SK-N-SH (cell line): ENCODE results near the gene PDIA6. TPM values are rescaled to one million over a fixed set of nuclear protein-coding genes. Genes with fewer than 3 reads are reported as not detected.

Experiments used
- CTCF ChIA-PET: fragments of 300-600, 350-600 bp; formaldehyde crosslinking; extraction: SDS; loops from one replicate; lab custom pipeline; 2021; lab: Yijun Ruan, JAX
- POLR2A ChIA-PET: fragments of 350-600 bp; sonication (Branson Sonifier 250); formaldehyde crosslinking; extraction: SDS; loops from one replicate; lab custom pipeline; 2020; ENCODE audit warnings: antibody characterized with exemption, inconsistent platforms; lab: Yijun Ruan, JAX
- DNase-seq: peaks from one replicate; pipeline ENCODE4 v3.0.0; 2012
- H2AFZ ChIP-seq: fragments of 200-600 bp; sonication (generic); 2 replicates; pipeline ENCODE4 v1.8.1; 2016; ENCODE audit warnings: antibody characterized with exemption, mild to moderate bottlenecking, low read depth
- H3F3A ChIP-seq: fragments of 200-600 bp; sonication (generic); replicated peaks from 2 replicates; pipeline ENCODE3; 2016; ENCODE audit warnings: antibody characterized with exemption, mild to moderate bottlenecking; ENCODE audit not compliant: insufficient read depth
- H3K27ac ChIP-seq, 2 experiments: fragments of 200-500 bp in 1 of 2; fragments of 200-600 bp in 1 of 2; sonication (Bioruptor generic) in 1 of 2; sonication (generic), shearing (Covaris generic) in 1 of 2; 2 replicates each; pipeline versions ENCODE4 v1.5.1 to v1.6.1; 2014 to 2016; ENCODE audit warnings: low read depth in 2 of 2, inconsistent platforms in 1 of 2, low read length in 1 of 2, mild to moderate bottlenecking in 1 of 2, mixed read lengths in 1 of 2
- H3K27me3 ChIP-seq: fragments of 200-600 bp; sonication (generic), shearing (Covaris generic); 2 replicates; pipeline ENCODE4 v1.6.1; 2016; ENCODE audit warnings: mixed run types; ENCODE audit not compliant: insufficient read depth
- H3K36me3 ChIP-seq, 2 experiments: fragments of 200-500 bp in 1 of 2; fragments of 200-600 bp in 1 of 2; sonication (Bioruptor generic) in 1 of 2; sonication (generic) in 1 of 2; replicated peaks in 1 of 2; 2 replicates each; pipeline versions ENCODE3 to v1.5.1; 2014 to 2016; ENCODE audit warnings: low read length in 1 of 2, mild to moderate bottlenecking in 1 of 2; ENCODE audit not compliant: insufficient read depth in 2 of 2, control insufficient read depth in 1 of 2
- H3K4me1 ChIP-seq, 2 experiments: fragments of 200-500 bp in 1 of 2; fragments of 200-600 bp in 1 of 2; sonication (Bioruptor generic) in 1 of 2; sonication (generic), shearing (Covaris generic) in 1 of 2; 2 replicates each; pipeline versions ENCODE4 v1.5.1 to v1.6.1; 2014 to 2016; ENCODE audit warnings: low read depth in 1 of 2, low read length in 1 of 2, mixed run types in 1 of 2; ENCODE audit not compliant: insufficient read depth in 2 of 2, control insufficient read depth in 1 of 2
- H3K4me2 ChIP-seq: fragments of 200-600 bp; sonication (generic), shearing (Covaris generic); 2 replicates; pipeline ENCODE4 v1.6.1; 2017; ENCODE audit warnings: mixed run types
- H3K4me3 ChIP-seq, 2 experiments: fragments of 200-500 bp in 1 of 2; fragments of 200-600 bp in 1 of 2; sonication (Bioruptor generic) in 1 of 2; sonication (generic), shearing (Covaris generic) in 1 of 2; 2 replicates each; pipeline versions ENCODE4 v1.5.1 to v1.8.1; 2014 to 2016; ENCODE audit warnings: low read depth in 2 of 2, inconsistent platforms in 1 of 2, low read length in 1 of 2, mild to moderate bottlenecking in 1 of 2, mixed read lengths in 1 of 2, moderate library complexity in 1 of 2
- H3K79me2 ChIP-seq: fragments of 200-600 bp; sonication (generic); 2 replicates; pipeline ENCODE4 v1.8.1; 2017; ENCODE audit warnings: mild to moderate bottlenecking; ENCODE audit not compliant: insufficient read depth
- H3K9ac ChIP-seq: fragments of 200-600 bp; sonication (generic); 2 replicates; pipeline ENCODE4 v1.6.1; 2017; ENCODE audit warnings: mixed run types
- H3K9me2 ChIP-seq: fragments of 200-600 bp; sonication (generic); 2 replicates; pipeline ENCODE4 v1.6.1; 2017; ENCODE audit warnings: mixed run types
- H3K9me3 ChIP-seq: fragments of 200-600 bp; sonication (generic); 2 replicates; pipeline ENCODE4 v1.6.1; 2017; ENCODE audit warnings: mixed run types, mild to moderate bottlenecking, moderate library complexity
- H4K20me1 ChIP-seq: fragments of 200-600 bp; sonication (generic); 2 replicates; pipeline ENCODE4 v1.6.1; 2017; ENCODE audit warnings: mild to moderate bottlenecking, mixed run types; ENCODE audit not compliant: insufficient read depth
- CHD2 ChIP-seq: fragments of 150-350 bp; IDR thresholded peaks from 2 replicates; pipeline ENCODE4 v1.6.1; 2018; ENCODE audit warnings: low read length; ENCODE audit not compliant: partially characterized antibody
- ELF1 ChIP-seq: IDR thresholded peaks from 2 replicates; pipeline ENCODE4 v1.4.0; 2012
- FOSL2 ChIP-seq: IDR thresholded peaks from 2 replicates; pipeline ENCODE4 v1.4.0; 2012; ENCODE audit warnings: low read depth, mild to moderate bottlenecking, moderate library complexity, borderline replicate concordance
- FOXM1 ChIP-seq: IDR thresholded peaks from 2 replicates; pipeline ENCODE4 v1.4.0; 2012; ENCODE audit warnings: low read depth, mild to moderate bottlenecking
- GATA2 ChIP-seq: sonication (generic); formaldehyde crosslinking; IDR thresholded peaks from 2 replicates; pipeline ENCODE4 v1.5.0; 2020; ENCODE audit warnings: mild to moderate bottlenecking, missing genetic modification reagents
- JUND ChIP-seq: IDR thresholded peaks from 2 replicates; pipeline ENCODE4 v1.4.0; 2012
- MAX ChIP-seq: IDR thresholded peaks from 2 replicates; pipeline ENCODE4 v1.4.0; 2012; ENCODE audit warnings: low read depth
- MEF2A ChIP-seq: IDR thresholded peaks from 2 replicates; pipeline ENCODE4 v1.4.0; 2012; ENCODE audit warnings: low read depth, borderline replicate concordance
- NRF1 ChIP-seq: IDR thresholded peaks from 2 replicates; pipeline ENCODE4 v1.6.1; 2012; ENCODE audit warnings: low read depth, mild to moderate bottlenecking, low read length
- RAD21 ChIP-seq: IDR thresholded peaks from 2 replicates; pipeline ENCODE4 v1.6.1; 2012; ENCODE audit warnings: mild to moderate bottlenecking, low read length
- RCOR1 ChIP-seq: fragments of 150-350 bp; IDR thresholded peaks from 2 replicates; pipeline ENCODE4 v1.6.1; 2017; ENCODE audit warnings: antibody characterized with exemption, low read length
- RFX5 ChIP-seq: IDR thresholded peaks from 2 replicates; pipeline ENCODE4 v1.6.1; 2012; ENCODE audit warnings: mild to moderate bottlenecking, improper control_type of control experiment, low read length
- RXRA ChIP-seq: IDR thresholded peaks from 2 replicates; pipeline ENCODE4 v1.4.0; 2012; ENCODE audit warnings: low read depth, mild to moderate bottlenecking, borderline replicate concordance
- SMC3 ChIP-seq: IDR thresholded peaks from 2 replicates; pipeline ENCODE4 v1.6.1; 2012; ENCODE audit warnings: low read depth, low read length, improper control_type of control experiment
- TCF12 ChIP-seq: IDR thresholded peaks from 2 replicates; pipeline ENCODE4 v1.4.0; 2012
- YY1 ChIP-seq: IDR thresholded peaks from 2 replicates; pipeline ENCODE4 v1.4.0; 2012; ENCODE audit warnings: low read depth, mild to moderate bottlenecking
- ZBTB33 ChIP-seq: IDR thresholded peaks from 2 replicates; pipeline ENCODE4 v1.4.0; 2012; ENCODE audit warnings: low read depth, borderline replicate concordance
- WGBS: methylation state at CpG from one replicate; pipeline ENCODE4 v1.1.6; 2017; ENCODE audit warnings: low lambda C conversion rate; 5-methylcytosine and 5-hydroxymethylcytosine counted together
- polyA plus RNA-seq, 3 experiments: library from polyadenylated mRNA; depleted of rRNA; stranded (reverse); fragments of >200 nt; gene quantifications; 2 replicates each; pipeline ENCODE4 v1.2.3, GENCODE V29; 2012
- TF ChIP-seq, protein P1 (sequence below): fragments of 200-600 bp; sonication (generic); IDR thresholded peaks from 2 replicates; pipeline ENCODE4 v1.6.1; 2017; ENCODE audit warnings: antibody characterized with exemption, mild to moderate bottlenecking, moderate library complexity
- TF ChIP-seq, protein P2 (sequence below): IDR thresholded peaks from 2 replicates; pipeline ENCODE4 v1.6.1; 2012; ENCODE audit warnings: mild to moderate bottlenecking, low read depth, low read length, moderate library complexity

PDIA6 gene
- polyA plus RNA-seq, 1 of the 3 experiments (the other 2 are of a cell fraction), result 325 TPM

GRCh38 chr2:10819714-10820314, 7.2 kb upstream of the PDIA6 start:
- Histone ChIP-seq H3K27me3 (peaks cover 42% of the 10 kb centered on the region; the same call in 1 of the 2 replicates), H2AFZ (no peak overlapping the region), H3K79me2 (no peaks in the 10 kb centered on the region), H3K4me3 (no peak overlapping the region), H3K9me2 (no peaks in the 10 kb centered on the region), H3K9ac (no peak overlapping the region), H3K4me1 (peaks cover 0 to 15% of the 10 kb centered on the region in 2 experiments; a peak in 1 of 4 replicates), H4K20me1 (no peaks in the 10 kb centered on the region), H3K9me3 (no peaks in the 10 kb centered on the region), H3K36me3 (no peaks in the 10 kb centered on the region), H3K4me2 (no peak overlapping the region), H3K27ac (no peak overlapping the region), H3F3A (no peaks in the 10 kb centered on the region)
- WGBS, result 78% methylated on average over 12 of the region's 12 CpGs
- DNase-seq, result no peak
- ChIA-PET POLR2A (no interaction called here), CTCF (interaction anchor here (0.9 to 11.4 kb wide), 5 partner anchors 12 to 305 kb away, joined by 3 to 216 read pairs (median 3); no protein-coding TSS in a partner anchor)
- TF ChIP-seq ZBTB33 (no peak), FOSL2 (no peak), RXRA (no peak), SMC3 (no peak), MAX (no peak), RFX5 (no peak), RAD21 (no peak), TCF12 (no peak), GATA2 (CRISPR knock-in tag) (no peak), JUND (no peak), YY1 (no peak), RCOR1 (no peak), CHD2 (no peak), NRF1 (no peak), FOXM1 (no peak), ELF1 (no peak), MEF2A (no peak)
- TF ChIP-seq, protein P1, sequence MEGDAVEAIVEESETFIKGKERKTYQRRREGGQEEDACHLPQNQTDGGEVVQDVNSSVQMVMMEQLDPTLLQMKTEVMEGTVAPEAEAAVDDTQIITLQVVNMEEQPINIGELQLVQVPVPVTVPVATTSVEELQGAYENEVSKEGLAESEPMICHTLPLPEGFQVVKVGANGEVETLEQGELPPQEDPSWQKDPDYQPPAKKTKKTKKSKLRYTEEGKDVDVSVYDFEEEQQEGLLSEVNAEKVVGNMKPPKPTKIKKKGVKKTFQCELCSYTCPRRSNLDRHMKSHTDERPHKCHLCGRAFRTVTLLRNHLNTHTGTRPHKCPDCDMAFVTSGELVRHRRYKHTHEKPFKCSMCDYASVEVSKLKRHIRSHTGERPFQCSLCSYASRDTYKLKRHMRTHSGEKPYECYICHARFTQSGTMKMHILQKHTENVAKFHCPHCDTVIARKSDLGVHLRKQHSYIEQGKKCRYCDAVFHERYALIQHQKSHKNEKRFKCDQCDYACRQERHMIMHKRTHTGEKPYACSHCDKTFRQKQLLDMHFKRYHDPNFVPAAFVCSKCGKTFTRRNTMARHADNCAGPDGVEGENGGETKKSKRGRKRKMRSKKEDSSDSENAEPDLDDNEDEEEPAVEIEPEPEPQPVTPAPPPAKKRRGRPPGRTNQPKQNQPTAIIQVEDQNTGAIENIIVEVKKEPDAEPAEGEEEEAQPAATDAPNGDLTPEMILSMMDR, result no peak
- TF ChIP-seq, protein P2, sequence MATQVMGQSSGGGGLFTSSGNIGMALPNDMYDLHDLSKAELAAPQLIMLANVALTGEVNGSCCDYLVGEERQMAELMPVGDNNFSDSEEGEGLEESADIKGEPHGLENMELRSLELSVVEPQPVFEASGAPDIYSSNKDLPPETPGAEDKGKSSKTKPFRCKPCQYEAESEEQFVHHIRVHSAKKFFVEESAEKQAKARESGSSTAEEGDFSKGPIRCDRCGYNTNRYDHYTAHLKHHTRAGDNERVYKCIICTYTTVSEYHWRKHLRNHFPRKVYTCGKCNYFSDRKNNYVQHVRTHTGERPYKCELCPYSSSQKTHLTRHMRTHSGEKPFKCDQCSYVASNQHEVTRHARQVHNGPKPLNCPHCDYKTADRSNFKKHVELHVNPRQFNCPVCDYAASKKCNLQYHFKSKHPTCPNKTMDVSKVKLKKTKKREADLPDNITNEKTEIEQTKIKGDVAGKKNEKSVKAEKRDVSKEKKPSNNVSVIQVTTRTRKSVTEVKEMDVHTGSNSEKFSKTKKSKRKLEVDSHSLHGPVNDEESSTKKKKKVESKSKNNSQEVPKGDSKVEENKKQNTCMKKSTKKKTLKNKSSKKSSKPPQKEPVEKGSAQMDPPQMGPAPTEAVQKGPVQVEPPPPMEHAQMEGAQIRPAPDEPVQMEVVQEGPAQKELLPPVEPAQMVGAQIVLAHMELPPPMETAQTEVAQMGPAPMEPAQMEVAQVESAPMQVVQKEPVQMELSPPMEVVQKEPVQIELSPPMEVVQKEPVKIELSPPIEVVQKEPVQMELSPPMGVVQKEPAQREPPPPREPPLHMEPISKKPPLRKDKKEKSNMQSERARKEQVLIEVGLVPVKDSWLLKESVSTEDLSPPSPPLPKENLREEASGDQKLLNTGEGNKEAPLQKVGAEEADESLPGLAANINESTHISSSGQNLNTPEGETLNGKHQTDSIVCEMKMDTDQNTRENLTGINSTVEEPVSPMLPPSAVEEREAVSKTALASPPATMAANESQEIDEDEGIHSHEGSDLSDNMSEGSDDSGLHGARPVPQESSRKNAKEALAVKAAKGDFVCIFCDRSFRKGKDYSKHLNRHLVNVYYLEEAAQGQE, result no peak
